Fibroblast of lung (primary cell): Measurements from ENCODE around the gene NRBP1.

Experiments used
- EZH2 ChIP-seq: IDR thresholded peaks from 2 replicates; pipeline ENCODE4 v1.5.1; 2012; ENCODE audit warnings: low read length, control low read depth, mild to moderate bottlenecking; ENCODE audit errors: missing control alignments
- TF ChIP-seq, protein P1 (sequence below), 2 donors: IDR thresholded peaks in 1 of 2; conservative IDR thresholded peaks in 1 of 2; 1 replicate in 1 of 2; 2 replicates in 1 of 2; pipeline ENCODE4 v1.5.1; 2011 to 2012; ENCODE audit warnings: low read length in 2 of 2, control low read depth in 1 of 2, inconsistent platforms in 1 of 2, low read depth in 1 of 2, mild to moderate bottlenecking in 1 of 2

DNA sequence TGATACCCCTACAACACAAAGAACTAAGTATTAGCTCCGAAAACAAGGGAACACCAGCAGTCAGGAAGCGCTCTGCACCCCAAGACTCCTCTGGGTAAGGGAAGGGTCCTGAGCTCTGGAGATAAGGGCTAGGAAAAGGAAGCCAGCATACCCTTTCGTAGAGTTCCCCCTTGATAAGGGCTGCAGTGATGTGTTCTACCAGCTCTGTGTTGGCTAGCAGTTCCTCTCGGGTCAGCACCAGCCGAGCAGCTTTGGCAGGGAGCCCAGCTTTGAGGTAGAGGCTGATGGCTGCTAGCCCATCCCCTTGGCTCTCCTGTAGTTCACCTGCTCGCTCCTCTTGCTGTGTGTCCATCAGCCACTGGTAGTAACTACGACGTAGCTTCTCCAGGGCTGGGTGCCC, 32.7 kb downstream of the NRBP1 start:
- no peak for TF ChIP-seq EZH2
- TF ChIP-seq, protein P1, sequence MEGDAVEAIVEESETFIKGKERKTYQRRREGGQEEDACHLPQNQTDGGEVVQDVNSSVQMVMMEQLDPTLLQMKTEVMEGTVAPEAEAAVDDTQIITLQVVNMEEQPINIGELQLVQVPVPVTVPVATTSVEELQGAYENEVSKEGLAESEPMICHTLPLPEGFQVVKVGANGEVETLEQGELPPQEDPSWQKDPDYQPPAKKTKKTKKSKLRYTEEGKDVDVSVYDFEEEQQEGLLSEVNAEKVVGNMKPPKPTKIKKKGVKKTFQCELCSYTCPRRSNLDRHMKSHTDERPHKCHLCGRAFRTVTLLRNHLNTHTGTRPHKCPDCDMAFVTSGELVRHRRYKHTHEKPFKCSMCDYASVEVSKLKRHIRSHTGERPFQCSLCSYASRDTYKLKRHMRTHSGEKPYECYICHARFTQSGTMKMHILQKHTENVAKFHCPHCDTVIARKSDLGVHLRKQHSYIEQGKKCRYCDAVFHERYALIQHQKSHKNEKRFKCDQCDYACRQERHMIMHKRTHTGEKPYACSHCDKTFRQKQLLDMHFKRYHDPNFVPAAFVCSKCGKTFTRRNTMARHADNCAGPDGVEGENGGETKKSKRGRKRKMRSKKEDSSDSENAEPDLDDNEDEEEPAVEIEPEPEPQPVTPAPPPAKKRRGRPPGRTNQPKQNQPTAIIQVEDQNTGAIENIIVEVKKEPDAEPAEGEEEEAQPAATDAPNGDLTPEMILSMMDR (conservative IDR thresholded peaks at IDR 0.05 in 1 of 2, IDR thresholded peaks at IDR 0.05 in 1 of 2; ENCODE audit: low read depth in 1 of 2, low read length in 2 of 2) = no peak
